8988T (cell line): ENCODE results near the gene FKBP9.

ENCODE experiments used
- DNase-seq: peaks from one replicate; pipeline ENCODE4 v3.0.0; 2011

Gene FKBP9

DNA sequence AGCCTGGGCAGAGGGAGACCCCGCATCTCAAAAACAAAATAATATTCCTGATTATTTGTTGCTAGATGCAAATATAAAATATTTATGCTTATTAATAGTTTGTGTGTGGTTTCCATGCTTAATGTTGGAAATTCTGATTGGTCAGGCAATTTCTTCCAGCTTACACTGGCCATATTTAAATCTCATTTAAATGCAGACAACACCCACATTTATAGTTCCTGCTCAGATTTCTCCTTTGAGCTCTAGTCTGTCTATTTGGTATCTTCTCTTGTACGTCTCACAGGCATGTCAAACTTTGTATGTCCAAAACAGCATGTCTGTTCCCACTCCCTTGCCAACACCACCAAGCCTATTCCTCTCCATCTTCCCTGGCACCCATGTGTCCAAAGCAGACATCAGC is 52.5 kb downstream of the FKBP9 start:
- DNase-seq = no peak

DNA sequence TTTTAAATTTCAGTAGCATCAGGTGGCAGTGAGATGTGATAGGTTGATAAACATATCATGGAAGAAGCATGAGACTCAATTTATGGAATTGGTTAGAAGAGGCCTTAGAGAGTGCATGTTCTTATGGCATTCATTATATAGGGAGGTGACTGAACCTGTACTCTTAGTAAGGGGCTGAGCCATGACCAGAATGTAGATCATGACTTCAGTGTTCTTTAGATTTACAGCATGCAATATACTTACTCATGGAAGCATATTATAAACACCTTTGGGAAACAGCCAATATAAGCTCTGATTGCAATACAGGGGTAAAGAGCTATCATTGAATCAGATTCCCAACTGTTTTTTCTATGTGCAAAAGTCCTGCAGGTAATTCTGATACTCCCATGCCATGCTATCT is 55.1 kb downstream of the FKBP9 start:
- DNase-seq = no peak

DNA sequence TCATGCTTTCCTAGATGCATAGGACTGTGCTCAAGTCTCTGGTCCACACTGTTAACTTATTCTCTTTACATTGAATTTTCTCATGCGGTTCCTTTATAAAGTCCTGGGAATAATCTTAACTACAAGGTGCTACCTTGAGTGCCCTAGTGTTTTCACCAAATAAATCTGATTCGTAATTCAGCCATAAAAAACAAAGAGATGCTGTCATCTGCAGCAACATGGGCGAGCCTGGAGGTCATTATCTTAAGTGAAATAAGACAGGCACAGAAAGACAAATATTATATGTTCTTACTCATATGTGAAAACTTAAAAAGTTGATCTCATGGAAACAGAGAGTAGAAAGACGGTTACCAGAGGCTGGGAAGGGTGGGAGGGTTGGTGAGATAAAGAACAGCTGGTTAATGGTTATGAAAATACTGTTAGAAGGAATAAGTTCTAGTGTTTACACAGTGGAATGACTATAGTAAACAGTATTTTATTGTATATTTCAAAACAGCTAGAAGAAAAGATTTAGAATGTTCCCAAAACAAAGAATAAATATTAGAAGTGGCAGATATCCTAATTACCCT is 67.0 kb downstream of the FKBP9 start:
- DNase-seq = no peak

- DNase-seq = no peak
Observed at GRCh38 chr7:33035776-33036175, 78.5 kb downstream of the FKBP9 start.

DNA sequence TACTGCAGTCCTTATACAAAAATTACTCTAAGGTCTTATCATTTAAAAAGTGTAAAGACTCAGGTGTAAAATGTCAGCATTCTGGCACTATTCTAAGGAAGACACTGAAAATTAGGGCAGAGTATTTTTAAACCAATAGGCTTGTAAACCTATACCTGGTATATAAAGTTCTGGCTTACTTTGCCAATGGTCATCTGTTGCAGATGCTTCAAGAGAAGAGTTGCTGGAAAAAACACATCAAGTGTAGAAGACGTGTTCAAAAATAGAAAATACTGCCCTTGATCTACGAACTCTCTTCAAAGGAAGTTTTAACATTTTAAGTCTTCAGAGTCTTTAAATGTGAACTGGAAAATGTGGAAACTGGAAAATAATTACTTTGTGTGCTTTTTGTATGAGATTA is 81.4 kb downstream of the FKBP9 start:
- DNase-seq = no peak

DNA sequence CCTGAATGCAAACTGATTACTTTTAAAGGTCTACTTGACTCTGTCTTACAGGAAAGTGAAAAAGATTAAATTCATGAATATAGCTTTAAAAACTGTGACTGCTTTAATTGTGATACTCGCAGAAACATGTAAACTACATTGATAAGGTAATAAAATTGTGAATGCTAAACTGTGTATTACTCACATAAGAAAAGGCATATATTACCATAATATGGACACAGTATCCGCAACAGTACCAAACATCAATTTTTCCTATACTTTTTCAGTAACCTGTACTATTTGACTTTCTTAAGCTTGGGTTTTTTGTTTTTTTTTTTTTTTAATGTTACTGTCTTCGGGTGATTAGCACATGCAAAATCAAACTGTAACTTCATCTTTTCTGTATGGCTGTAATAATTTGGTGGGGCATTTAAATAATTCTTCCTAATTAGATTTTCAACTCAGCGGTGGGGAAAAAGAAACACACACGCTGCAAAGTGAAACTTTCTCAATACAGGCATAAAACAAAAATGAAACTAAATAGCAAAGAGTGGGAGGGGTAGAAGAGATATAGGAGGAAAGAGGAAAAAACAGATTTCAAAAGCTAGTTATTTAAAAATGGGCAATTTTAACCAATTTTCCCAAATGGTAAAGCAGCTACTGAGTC is 82.1 kb downstream of the FKBP9 start:
- DNase-seq = no peak

DNA sequence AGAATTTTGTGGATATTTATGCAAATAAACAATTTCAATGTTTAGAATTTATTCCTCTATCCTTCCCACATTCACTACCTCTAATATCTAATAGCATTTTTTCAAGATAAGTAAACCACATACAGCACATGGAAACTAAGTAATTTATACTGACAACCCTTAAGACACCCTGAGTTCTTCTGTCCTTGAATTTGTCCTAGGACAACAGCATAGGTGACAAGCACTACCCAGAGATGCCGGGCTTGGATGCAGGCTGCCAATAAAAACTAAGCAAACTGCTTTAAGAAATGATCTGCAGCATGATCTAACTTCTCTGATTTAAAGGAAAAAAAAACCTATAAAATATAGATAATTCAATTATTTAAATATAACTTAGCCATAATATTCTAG is 82.7 kb downstream of the FKBP9 start:
- DNase-seq = no peak

- DNase-seq = no peak
Observed at GRCh38 chr7:33040803-33041516, 83.7 kb downstream of the FKBP9 start.

DNA sequence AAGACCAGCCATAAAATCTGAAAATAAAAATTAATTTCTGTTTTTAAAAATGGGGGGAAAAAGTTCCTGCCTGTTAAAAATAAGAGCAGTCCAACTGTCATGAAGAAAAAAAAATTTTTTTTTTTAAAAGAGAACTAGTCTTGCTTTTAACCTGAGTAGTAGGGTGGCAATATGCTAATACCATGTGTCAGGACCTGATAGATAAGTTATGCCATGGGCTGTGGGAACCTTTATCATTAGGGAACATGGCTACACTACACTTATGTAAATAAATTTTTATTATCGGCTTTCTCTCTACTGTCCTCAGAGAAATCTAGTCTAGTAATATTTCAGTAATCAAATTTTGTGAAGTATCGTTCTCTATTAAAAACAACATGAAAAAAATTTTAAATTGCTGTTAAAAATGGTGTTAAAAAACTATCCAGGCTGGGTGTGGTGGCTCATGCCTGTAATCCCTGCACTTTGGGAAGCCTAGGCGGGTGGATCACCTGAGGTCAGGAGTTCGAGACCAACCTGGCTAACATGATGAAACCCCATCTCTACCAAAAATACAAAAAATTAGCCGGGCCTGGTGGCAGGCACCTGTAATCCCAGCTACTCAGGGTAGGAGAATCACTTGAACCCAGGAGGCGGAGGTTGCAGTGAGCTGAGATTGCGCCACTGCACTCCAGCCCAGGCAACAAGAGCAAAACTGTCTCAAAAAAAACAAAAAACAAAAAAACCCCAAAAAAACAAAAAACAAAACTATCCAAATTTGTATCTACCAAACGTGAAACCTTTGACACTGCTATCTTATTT is 84.6 kb downstream of the FKBP9 start:
- no peak for DNase-seq

GRCh38 chr7:33043501-33044400 is 86.5 kb downstream of the FKBP9 start:
- no peak for DNase-seq

DNA sequence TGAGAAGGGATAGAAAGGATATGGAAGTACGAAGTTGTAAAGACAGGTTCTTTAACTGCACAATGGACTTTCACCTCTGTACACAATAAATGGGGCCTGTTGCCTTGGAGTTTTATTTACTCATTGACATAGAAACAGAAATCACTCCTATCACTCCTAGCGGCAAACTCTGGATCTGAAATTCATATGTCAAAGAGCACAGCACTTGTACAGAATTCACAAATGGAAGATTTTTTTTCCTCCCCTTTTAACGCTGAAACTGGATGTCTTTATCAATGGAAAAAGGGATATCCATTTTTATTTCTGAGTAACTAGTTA is 87.1 kb downstream of the FKBP9 start:
- DNase-seq = no peak

- DNase-seq = no peak
Observed at GRCh38 chr7:33044986-33045385, 87.7 kb downstream of the FKBP9 start.

GRCh38 chr7:33048257-33048656 is 91.0 kb downstream of the FKBP9 start:
- no peak for DNase-seq

- DNase-seq = no peak
Observed at GRCh38 chr7:33048704-33049103, 91.5 kb downstream of the FKBP9 start.

- no peak for DNase-seq
Observed at GRCh38 chr7:33050535-33051318, 93.5 kb downstream of the FKBP9 start.

- no peak for DNase-seq
Observed at GRCh38 chr7:33053721-33054120, 96.5 kb downstream of the FKBP9 start.

DNA sequence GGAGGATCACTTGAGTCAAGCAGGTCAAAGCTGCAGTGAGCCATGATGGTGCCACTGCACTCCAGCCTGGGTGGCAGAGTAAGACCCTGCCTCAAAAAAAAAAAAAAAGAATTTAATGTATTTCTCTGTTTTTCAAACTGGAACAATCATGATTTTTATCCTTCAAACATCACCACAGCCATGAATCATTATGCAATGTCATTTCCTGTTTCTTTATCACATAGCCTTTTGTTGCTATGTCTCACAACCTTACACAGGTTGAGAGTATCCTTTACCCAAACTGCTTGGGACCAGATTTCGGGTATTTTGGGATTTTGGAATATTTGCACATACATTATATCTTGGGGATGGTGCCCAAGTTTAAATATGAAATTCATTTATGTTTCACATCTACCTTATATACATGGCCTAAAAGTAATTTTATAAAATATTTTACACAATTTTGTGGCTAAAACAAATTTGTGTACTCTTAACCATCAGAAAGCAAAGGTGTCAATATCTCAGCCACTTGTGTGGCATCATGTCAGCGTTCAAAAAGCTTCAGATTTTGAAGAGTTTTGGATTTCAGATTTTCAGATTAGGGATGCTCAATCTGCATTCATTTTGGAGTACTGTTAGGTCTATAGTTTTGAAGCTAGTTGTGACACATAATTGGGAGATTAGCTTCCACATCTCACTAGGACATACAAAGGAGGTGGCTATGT is 97.2 kb downstream of the FKBP9 start:
- no peak for DNase-seq

GRCh38 chr7:33055158-33055557 is 97.9 kb downstream of the FKBP9 start:
- DNase-seq = no peak
